Subcutaneous adipose tissue (tissue), 4 donors: Measurements from ENCODE around the gene CCDC33. TPM values are rescaled to one million over a fixed set of nuclear protein-coding genes. Genes with fewer than 3 reads are reported as not detected.

Experiments
- total RNA-seq, 4 donors: library from RNA; depleted of rRNA; stranded (reverse); fragments of >200 nt; gene quantifications; one replicate each; pipeline ENCODE4 v1.1.0, GENCODE V29; 2016
- TF ChIP-seq, protein P1 (sequence below): fragments of 450-650 bp; IDR thresholded peaks from one replicate; pipeline ENCODE4 v1.5.1; 2016; ENCODE audit warnings: low read depth, mild to moderate bottlenecking, control low read depth, antibody characterized with exemption, moderate library complexity

CCDC33 gene
- total RNA-seq, 4 donors from 2014 or later, result not detected

DNA sequence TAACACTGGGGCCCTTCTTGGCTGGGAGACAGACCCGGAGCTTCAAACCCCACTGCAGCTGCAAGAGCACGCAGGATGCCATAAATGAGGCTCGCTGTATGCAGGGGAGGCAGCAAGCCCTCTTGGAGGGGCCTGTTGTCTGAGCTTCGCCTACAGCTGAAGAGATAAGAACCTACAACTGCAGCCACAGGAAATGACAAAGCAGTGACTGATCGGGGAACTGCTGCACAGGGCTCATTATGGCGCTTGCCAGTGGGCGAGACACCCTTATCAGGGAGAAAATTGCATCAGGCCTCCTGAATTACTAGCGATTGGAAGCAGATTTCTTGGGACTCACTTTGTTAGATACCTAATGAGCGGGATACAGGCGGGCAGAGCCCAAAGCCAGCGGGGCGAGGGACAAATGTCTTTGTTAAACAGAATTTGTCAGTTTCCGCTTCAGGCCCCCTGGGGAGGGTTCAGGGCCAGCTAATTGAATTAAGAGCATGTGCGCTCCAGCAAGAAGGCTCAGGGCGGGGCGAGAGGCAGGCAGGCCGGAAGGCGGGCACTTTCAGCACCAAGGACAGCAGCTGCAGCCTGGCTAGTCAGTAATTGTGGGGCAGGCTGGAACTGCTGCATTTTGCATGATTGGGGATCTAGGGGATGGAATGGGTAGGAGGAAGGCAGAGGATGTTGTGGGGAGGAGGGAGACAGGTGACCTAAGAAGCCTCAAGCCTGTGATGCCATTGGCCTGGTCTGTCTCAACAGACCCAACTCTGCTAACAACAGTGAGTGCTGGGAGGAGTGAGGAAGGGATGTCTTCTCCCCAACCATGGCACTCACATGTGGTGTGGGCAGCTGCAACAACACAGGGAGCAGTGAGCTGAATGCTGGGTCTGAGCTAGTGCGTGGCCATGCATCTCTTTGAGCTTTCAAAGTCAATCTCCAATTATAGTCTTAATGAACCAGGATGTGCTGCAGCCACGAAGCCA is 55.3 kb downstream of the CCDC33 start:
- TF ChIP-seq, protein P1, sequence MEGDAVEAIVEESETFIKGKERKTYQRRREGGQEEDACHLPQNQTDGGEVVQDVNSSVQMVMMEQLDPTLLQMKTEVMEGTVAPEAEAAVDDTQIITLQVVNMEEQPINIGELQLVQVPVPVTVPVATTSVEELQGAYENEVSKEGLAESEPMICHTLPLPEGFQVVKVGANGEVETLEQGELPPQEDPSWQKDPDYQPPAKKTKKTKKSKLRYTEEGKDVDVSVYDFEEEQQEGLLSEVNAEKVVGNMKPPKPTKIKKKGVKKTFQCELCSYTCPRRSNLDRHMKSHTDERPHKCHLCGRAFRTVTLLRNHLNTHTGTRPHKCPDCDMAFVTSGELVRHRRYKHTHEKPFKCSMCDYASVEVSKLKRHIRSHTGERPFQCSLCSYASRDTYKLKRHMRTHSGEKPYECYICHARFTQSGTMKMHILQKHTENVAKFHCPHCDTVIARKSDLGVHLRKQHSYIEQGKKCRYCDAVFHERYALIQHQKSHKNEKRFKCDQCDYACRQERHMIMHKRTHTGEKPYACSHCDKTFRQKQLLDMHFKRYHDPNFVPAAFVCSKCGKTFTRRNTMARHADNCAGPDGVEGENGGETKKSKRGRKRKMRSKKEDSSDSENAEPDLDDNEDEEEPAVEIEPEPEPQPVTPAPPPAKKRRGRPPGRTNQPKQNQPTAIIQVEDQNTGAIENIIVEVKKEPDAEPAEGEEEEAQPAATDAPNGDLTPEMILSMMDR, result no peak

DNA sequence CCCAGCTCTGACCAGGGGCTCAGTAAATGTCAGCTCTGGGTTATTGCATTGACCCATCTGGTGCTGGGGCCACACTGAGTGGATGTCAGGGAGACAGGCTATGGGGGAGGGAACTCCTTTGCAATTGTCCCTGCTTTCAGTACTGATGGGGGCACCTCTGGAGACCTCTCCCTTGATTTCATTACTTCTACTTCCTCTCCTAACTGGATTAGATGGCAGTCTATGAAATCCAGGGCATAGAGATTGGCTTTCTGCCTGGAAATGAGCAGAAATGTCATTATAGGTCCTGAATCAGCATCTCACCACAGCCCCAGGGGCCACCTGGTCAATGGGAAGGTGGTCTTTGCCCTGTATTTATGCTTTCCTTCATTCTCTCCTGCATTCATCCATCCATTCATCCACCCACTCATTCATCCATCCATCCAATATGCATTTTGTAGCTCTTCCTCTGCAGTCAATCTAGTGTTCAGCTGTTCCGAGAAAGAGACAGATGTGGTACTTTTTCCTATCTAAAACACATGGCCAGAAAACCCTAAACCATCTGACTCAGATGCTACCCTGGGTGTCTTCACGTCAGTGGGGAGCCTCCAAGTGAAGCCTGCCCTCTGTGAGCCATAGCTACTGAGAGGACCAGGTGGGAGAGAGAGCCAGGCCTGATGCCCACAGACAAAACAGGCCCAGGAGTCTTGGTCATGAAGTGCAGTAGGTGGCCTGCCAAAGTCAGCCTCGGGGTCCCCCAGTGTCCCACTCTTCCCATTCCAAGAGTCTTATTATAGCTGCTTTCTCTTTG is 57.1 kb downstream of the CCDC33 start:
- TF ChIP-seq, protein P1, result no peak

DNA sequence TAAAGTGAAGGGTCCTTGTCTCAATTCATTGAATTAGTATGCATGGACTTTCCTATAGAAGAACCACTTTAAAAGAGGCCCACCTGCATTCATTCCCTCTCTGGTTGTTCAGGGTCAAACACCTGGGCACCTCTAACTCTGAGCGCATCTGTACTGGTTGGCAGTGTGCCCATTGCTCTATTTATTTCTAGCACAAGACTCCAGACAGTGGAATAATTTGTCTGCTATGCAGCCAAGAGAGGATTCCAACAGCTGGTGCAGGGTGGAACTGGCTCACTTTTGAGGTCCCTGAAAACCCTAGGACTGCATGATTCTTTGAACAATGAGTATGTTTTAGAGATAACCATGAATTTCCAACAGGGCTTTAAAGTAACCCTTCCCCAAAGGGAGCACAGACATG is 57.9 kb downstream of the CCDC33 start:
- TF ChIP-seq, protein P1, result no peak

DNA sequence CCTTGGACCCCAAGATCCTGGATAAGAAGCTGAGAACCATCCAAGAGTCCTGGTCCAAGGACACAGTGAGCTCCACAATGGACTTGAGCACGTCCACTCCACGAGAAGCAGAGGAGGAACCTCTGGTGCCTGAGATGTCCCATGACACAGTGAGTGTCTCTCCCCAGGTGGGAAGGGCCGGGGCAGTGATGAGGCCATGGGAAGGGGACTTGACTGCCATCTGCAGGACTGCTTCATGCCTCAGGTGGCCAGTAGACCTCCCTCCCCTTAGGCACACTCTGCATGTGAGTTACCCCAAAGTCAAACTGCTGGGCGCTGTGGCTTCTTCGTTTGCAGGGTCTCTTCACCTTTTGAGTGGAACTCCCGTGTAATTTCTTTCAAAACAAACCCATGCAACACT is 59.7 kb downstream of the CCDC33 start:
- TF ChIP-seq, protein P1, result no peak

DNA sequence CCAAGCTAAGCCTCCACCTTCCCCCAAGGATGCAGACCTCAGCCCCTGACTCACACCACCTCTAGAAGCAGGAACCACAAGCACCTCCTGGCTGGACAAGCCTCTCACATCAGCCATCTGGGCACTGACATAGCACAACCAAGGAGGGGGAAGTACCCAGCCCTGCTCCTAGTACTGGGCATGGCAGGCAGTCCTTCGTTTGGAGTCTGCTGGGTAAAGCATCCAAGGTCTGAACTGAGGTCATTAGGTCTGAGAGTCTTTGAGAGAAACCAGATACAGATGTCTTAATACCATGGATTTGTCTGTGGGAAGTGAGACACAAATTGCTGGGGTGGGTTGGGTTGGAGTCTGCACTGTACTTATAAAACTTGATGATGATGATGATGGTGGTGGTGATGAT is 61.8 kb downstream of the CCDC33 start:
- TF ChIP-seq, protein P1, result no peak

DNA sequence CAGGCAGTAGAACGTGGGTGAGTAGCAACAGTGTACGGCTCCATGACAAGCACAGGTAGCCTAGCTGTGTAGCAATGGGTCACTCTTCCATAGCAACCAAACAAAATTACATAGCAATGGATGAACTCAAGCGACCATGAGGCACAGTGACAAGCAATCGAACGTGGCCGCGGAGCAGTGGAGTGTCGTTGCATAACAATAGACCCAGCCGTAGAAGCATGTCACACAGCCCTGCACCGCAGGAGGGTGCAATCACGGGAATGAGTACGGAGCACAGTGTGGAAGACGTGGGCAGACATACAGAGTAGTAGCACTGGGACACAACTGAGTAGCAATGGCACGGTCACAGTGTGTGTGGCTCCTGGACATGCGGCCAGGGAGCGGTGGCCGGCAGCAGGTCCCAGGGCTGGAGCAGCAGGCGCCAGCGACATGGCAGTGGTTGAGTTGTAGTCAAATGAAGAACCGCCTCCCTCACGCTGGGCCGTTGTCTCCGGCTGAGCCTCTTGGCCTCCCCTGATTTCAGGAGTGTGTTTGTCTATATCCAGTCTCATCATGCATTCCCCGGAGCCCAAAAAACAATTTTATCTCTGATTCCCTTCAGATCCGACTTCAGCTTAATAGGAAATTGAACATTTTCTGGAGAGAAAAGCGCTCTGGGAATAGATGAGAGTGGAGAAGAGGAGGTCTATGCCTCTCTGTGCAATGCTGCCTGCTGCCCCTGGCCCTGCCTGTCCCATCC is 64.1 kb downstream of the CCDC33 start:
- TF ChIP-seq, protein P1, result no peak
